A549 (cell line): ENCODE data around the gene RIMS1. TPM values are rescaled to one million over a fixed set of nuclear protein-coding genes. Genes with fewer than 3 reads are reported as not detected.

Experiments
- ATAC-seq, 2 experiments: fragments of 200-7000 bp in 1 of 2; fragments of >200 bp in 1 of 2; cut with Nextera tagmentation in 1 of 2; cut with Tn5 transposase in 1 of 2; 3 replicates each; pipeline versions ENCODE4 v1.8.0 to v1.9.1; 2018 to 2020; ENCODE audit warnings: mild to moderate bottlenecking in 1 of 2, moderate library complexity in 1 of 2
- CTCF ChIA-PET: fragments of 300-600 bp; sonication (Branson Sonifier 250); formaldehyde crosslinking; extraction: SDS; loops from one replicate; lab custom pipeline; 2021; ENCODE audit warnings: antibody characterized with exemption, inconsistent platforms; lab: Yijun Ruan, JAX
- POLR2A ChIA-PET: fragments of 350-600 bp; formaldehyde crosslinking; extraction: SDS; loops from one replicate; lab custom pipeline; 2021; ENCODE audit warnings: antibody characterized with exemption, inconsistent platforms; lab: Yijun Ruan, JAX
- DNase-seq, 2 experiments: peaks; one replicate each; pipeline versions ENCODE4 v3.0.0 to v3.0.0-alpha.2; 2011 to 2016; ENCODE audit warnings: low read depth in 1 of 2, low spot score in 1 of 2
- FAIRE-seq: peaks from 2 replicates; lab custom pipeline; 2011; peaks lifted over from hg19 to GRCh38; lab: Jason Lieb, UNC
- H3K27ac ChIP-seq, 2 experiments: fragments of >200 bp; sonication (Bioruptor Twin); formaldehyde crosslinking; 3 replicates each; pipeline ENCODE4 v1.5.1; 2016 to 2017
- H3K4me1 ChIP-seq: fragments of >200 bp; sonication (Bioruptor Twin); formaldehyde crosslinking; 3 replicates; pipeline ENCODE4 v1.6.1; 2016
- H3K4me2 ChIP-seq: fragments of >200 bp; sonication (Bioruptor Twin); formaldehyde crosslinking; 3 replicates; pipeline ENCODE4 v1.6.1; 2016
- H3K4me3 ChIP-seq: fragments of >200 bp; sonication (Bioruptor Twin); formaldehyde crosslinking; 3 replicates; pipeline ENCODE4 v1.5.1; 2016
- H3K9me3 ChIP-seq: fragments of >200 bp; sonication (Bioruptor Twin); formaldehyde crosslinking; 3 replicates; pipeline ENCODE4 v1.6.1; 2016
- BHLHE40 ChIP-seq: IDR thresholded peaks from 2 replicates; pipeline ENCODE4 v1.6.1; 2012; ENCODE audit warnings: low read depth, low read length, inconsistent platforms
- CBX2 ChIP-seq: fragments of 200-600 bp; sonication (generic); IDR thresholded peaks from 2 replicates; pipeline ENCODE4 v1.6.1; 2016; ENCODE audit warnings: low read depth, mild to moderate bottlenecking, borderline replicate concordance
- CEBPB ChIP-seq, 2 experiments: fragments of >200 bp in 1 of 2; sonication (Bioruptor Twin) in 1 of 2; formaldehyde crosslinking in 1 of 2; IDR thresholded peaks; 2 replicates each; pipeline ENCODE4 v1.6.1; 2012 to 2016
- CHD2 ChIP-seq: fragments of 150-350 bp; IDR thresholded peaks from 2 replicates; pipeline ENCODE4 v1.6.1; 2014; ENCODE audit warnings: low read length; ENCODE audit not compliant: partially characterized antibody
- E2F6 ChIP-seq: IDR thresholded peaks from 2 replicates; pipeline ENCODE4 v1.6.1; 2012; ENCODE audit warnings: low read depth, borderline replicate concordance
- ELK1 ChIP-seq: fragments of 150-350 bp; IDR thresholded peaks from 2 replicates; pipeline ENCODE4 v1.6.1; 2014; ENCODE audit warnings: low read depth, mild to moderate bottlenecking, low read length
- EP300 ChIP-seq, 2 experiments: fragments of >200 bp; sonication (Bioruptor Twin); formaldehyde crosslinking; IDR thresholded peaks; 2 replicates in 1 of 2; 3 replicates in 1 of 2; pipeline ENCODE4 v1.6.1; 2016 to 2017
- ESRRA ChIP-seq: fragments of 150-350 bp; IDR thresholded peaks from 2 replicates; pipeline ENCODE4 v1.6.1; 2014; ENCODE audit warnings: mild to moderate bottlenecking, low read length, borderline replicate concordance
- FOSL2 ChIP-seq, 2 experiments: fragments of 450-650 bp in 1 of 2; fragments of >200 bp in 1 of 2; sonication (Bioruptor Twin) in 1 of 2; formaldehyde crosslinking; IDR thresholded peaks; 2 replicates each; pipeline versions ENCODE4 v1.5.0 to v1.6.1; 2016 to 2020; ENCODE audit warnings: mild to moderate bottlenecking in 1 of 2, moderate library complexity in 1 of 2
- FOXS1 ChIP-seq: fragments of 250-450 bp; sonication (Bioruptor Pico); IDR thresholded peaks from 2 replicates; pipeline ENCODE4 v1.5.0; 2020; ENCODE audit warnings: mild to moderate bottlenecking, moderate library complexity
- HOXA7 ChIP-seq: fragments of 250-450 bp; sonication (Bioruptor Pico); IDR thresholded peaks from 2 replicates; pipeline ENCODE4 v1.5.0; 2020; ENCODE audit warnings: mild to moderate bottlenecking, moderate library complexity
- HOXB13 ChIP-seq: fragments of 250-450 bp; sonication (Bioruptor Pico); IDR thresholded peaks from 2 replicates; pipeline ENCODE4 v1.5.0; 2020; ENCODE audit warnings: low read depth, mild to moderate bottlenecking, moderate library complexity
- JUN ChIP-seq, 2 experiments: fragments of >200 bp; sonication (Bioruptor Twin); formaldehyde crosslinking; IDR thresholded peaks; 2 replicates in 1 of 2; 3 replicates in 1 of 2; pipeline ENCODE4 v1.6.1; 2016 to 2017
- JUNB ChIP-seq: fragments of >200 bp; sonication (Bioruptor Twin); formaldehyde crosslinking; IDR thresholded peaks from 2 replicates; pipeline ENCODE4 v1.6.1; 2016
- KDM1A ChIP-seq: fragments of 200-600 bp; sonication (generic); IDR thresholded peaks from 2 replicates; pipeline ENCODE4 v1.6.1; 2016; ENCODE audit warnings: low read depth, mild to moderate bottlenecking
- KDM5A ChIP-seq: fragments of 200-600 bp; sonication (generic); IDR thresholded peaks from 2 replicates; pipeline ENCODE4 v1.6.1; 2016; ENCODE audit warnings: antibody characterized with exemption, mild to moderate bottlenecking
- MAX ChIP-seq: IDR thresholded peaks from 2 replicates; pipeline ENCODE4 v1.6.1; 2012
- NPAS2 ChIP-seq: fragments of 250-450 bp; sonication (Bioruptor Pico); IDR thresholded peaks from 2 replicates; pipeline ENCODE4 v1.8.0; 2022; ENCODE audit warnings: mild to moderate bottlenecking, moderate library complexity, borderline replicate concordance
- POLR2AphosphoS2 ChIP-seq: conservative IDR thresholded peaks from 2 replicates; pipeline ENCODE4 v1.6.1; 2012; ENCODE audit warnings: low read length, improper control_type of control experiment, inconsistent platforms
- RAD21 ChIP-seq, 2 experiments: fragments of >200 bp in 1 of 2; sonication (Bioruptor Twin) in 1 of 2; formaldehyde crosslinking in 1 of 2; IDR thresholded peaks in 1 of 2; conservative IDR thresholded peaks in 1 of 2; 2 replicates in 1 of 2; 3 replicates in 1 of 2; pipeline ENCODE4 v1.6.1; 2012 to 2018; ENCODE audit warnings: inconsistent platforms in 1 of 2
- RCOR1 ChIP-seq: fragments of 150-350 bp; IDR thresholded peaks from 2 replicates; pipeline ENCODE4 v1.6.1; 2014; ENCODE audit warnings: antibody characterized with exemption, low read length, low read depth
- REST ChIP-seq: fragments of 200-600 bp; sonication (generic); IDR thresholded peaks from 2 replicates; pipeline ENCODE4 v1.6.1; 2016; ENCODE audit warnings: antibody characterized with exemption, mild to moderate bottlenecking, moderate library complexity
- SMC3 ChIP-seq: fragments of >200 bp; sonication (Bioruptor Twin); formaldehyde crosslinking; IDR thresholded peaks from 3 replicates; pipeline ENCODE4 v1.6.1; 2018; ENCODE audit warnings: inconsistent platforms
- USF2 ChIP-seq: fragments of 450-650 bp; IDR thresholded peaks from 2 replicates; pipeline ENCODE4 v1.6.1; 2014; ENCODE audit warnings: antibody characterized with exemption
- ZC3H11A ChIP-seq: fragments of 450-650 bp; IDR thresholded peaks from 2 replicates; pipeline ENCODE4 v1.6.1; 2014; ENCODE audit warnings: antibody characterized with exemption, mild to moderate bottlenecking
- ZFP36 ChIP-seq: fragments of 450-650 bp; IDR thresholded peaks from 2 replicates; pipeline ENCODE4 v1.6.1; 2014; ENCODE audit warnings: borderline replicate concordance; ENCODE audit not compliant: partially characterized antibody
- WGBS: methylation state at CpG from one replicate; pipeline ENCODE4 v1.1.6; 2017; ENCODE audit errors: missing lambda C conversion rate; 5-methylcytosine and 5-hydroxymethylcytosine counted together
- polyA plus RNA-seq, 4 experiments: library from polyadenylated mRNA; depleted of rRNA in 3 of 4; stranded (reverse); fragments of >200 nt; fragmentation: RNase III in 1 of 4; extraction: RNeasy Plus Mini Kit Qiagen cat#74134 plus additional on column Dnase treatment in 1 of 4; gene quantifications; 2 replicates in 3 of 4; 3 replicates in 1 of 4; pipeline ENCODE4 v1.2.3, GENCODE V29; 2011 to 2017

Gene RIMS1
- polyA plus RNA-seq, 2 of the 4 experiments (the other 2 are of a cell fraction), result 0.03 TPM; not detected in 1

- 0% methylated on average over 1 of the region's 1 CpG for WGBS
- ATAC-seq (no peak), FAIRE-seq (no peak), DNase-seq (no peak)
- POLR2A ChIA-PET, result no interaction called here
- no peaks in the 10 kb centered on the region for H3K4me1 ChIP-seq
- TF ChIP-seq CHD2 (no peak), POLR2AphosphoS2 (no peak), EP300 (IDR thresholded peaks at IDR 0.05) (no peak), FOSL2 (IDR thresholded peaks at IDR 0.05) (no peak), FOSL2 (CRISPR knock-in tag; IDR thresholded peaks at IDR 0.05) (no peak), REST (no peak), USF2 (no peak), MAX (no peak), KDM5A (no peak), JUNB (no peak), HOXB13 (CRISPR knock-in tag) (no peak), JUN (IDR thresholded peaks at IDR 0.05) (no peak), SMC3 (no peak), RCOR1 (no peak)
- CTCF ChIA-PET, result interaction anchor here (1.3 kb wide), 1 partner anchor 9 kb away, joined by 3 read pairs; no protein-coding TSS in a partner anchor
- H3K27ac ChIP-seq, result no peak overlapping the region
- no peak overlapping the region for H3K4me3 ChIP-seq
- H3K4me2 ChIP-seq, result no peak overlapping the region
- H3K9me3 ChIP-seq, result no peaks in the 10 kb centered on the region
These were observed 191.7 kb downstream of the RIMS1 start for GRCh38 chr6:72078096-72078495.

- no peaks in the 10 kb centered on the region for H3K4me1 ChIP-seq
- FAIRE-seq (no peak), DNase-seq (no peak), ATAC-seq (no peak)
- H3K4me3 ChIP-seq, result no peak overlapping the region
- TF ChIP-seq MAX (no peak), ZC3H11A (no peak), NPAS2 (CRISPR knock-in tag) (no peak), FOSL2 (IDR thresholded peaks at IDR 0.05) (no peak), FOSL2 (CRISPR knock-in tag; IDR thresholded peaks at IDR 0.05) (no peak), FOXS1 (no peak), CBX2 (no peak), SMC3 (no peak), HOXA7 (CRISPR knock-in tag) (no peak), ELK1 (no peak), BHLHE40 (no peak), POLR2AphosphoS2 (no peak), E2F6 (no peak), ZFP36 (no peak), CEBPB (IDR thresholded peaks at IDR 0.05) (no peak), RAD21 (conservative IDR thresholded peaks at IDR 0.05 in 1 of 2, IDR thresholded peaks at IDR 0.05 in 1 of 2) (no peak), CHD2 (no peak), KDM1A (no peak), ESRRA (no peak)
- POLR2A ChIA-PET, result no interaction called here
- H3K27ac ChIP-seq, result no peak overlapping the region
- CTCF ChIA-PET, result no interaction called here
- WGBS, result 14% methylated on average over 2 of the region's 2 CpGs
- no peaks in the 10 kb centered on the region for H3K9me3 ChIP-seq
- no peak overlapping the region for H3K4me2 ChIP-seq
These were observed 194.1 kb downstream of the RIMS1 start for GRCh38 chr6:72080260-72080941.
